CD14-positive monocyte (primary cell): ENCODE measurements around the gene GPC2. TPM values are rescaled to one million over a fixed set of nuclear protein-coding genes. Genes with fewer than 3 reads are reported as not detected.

ENCODE experiments used
- DNase-seq, 3 donors: peaks; one replicate each; pipeline ENCODE4 v3.0.0-alpha.2; 2011 to 2022
- H2AFZ ChIP-seq: 2 replicates; pipeline ENCODE4 v1.6.0; 2012; ENCODE audit warnings: mild to moderate bottlenecking, low read depth, low read length, inconsistent platforms; ENCODE audit not compliant: insufficient read depth, poor library complexity, severe bottlenecking
- H3K27ac ChIP-seq, 2 donors: 1 replicate in 1 of 2; 2 replicates in 1 of 2; pipeline ENCODE4 v1.5.1; 2012 to 2013; ENCODE audit warnings: low read length in 2 of 2, control low read depth in 1 of 2, inconsistent platforms in 1 of 2, low read depth in 1 of 2, mild to moderate bottlenecking in 1 of 2
- H3K27me3 ChIP-seq, 2 donors: one replicate each; pipeline versions ENCODE4 v1.6.0 to v1.6.1; 2011 to 2013; ENCODE audit warnings: low read length in 2 of 2; ENCODE audit not compliant: control insufficient read depth in 2 of 2, insufficient read depth in 2 of 2
- H3K36me3 ChIP-seq, 2 donors: replicated peaks in 1 of 2; 1 replicate in 1 of 2; 2 replicates in 1 of 2; pipeline versions ENCODE4 v1.5.1 to v1.6.1; 2012 to 2013; ENCODE audit warnings: low read length in 2 of 2, control low read depth in 1 of 2, inconsistent platforms in 1 of 2, mild to moderate bottlenecking in 1 of 2; ENCODE audit not compliant: insufficient read depth in 2 of 2, control insufficient read depth in 1 of 2
- H3K4me1 ChIP-seq, 2 donors: 1 replicate in 1 of 2; 2 replicates in 1 of 2; pipeline versions ENCODE4 v1.5.1 to v1.6.1; 2012 to 2013; ENCODE audit warnings: low read length in 2 of 2, control low read depth in 1 of 2, inconsistent platforms in 1 of 2, mild to moderate bottlenecking in 1 of 2, moderate library complexity in 1 of 2; ENCODE audit not compliant: insufficient read depth in 2 of 2, control insufficient read depth in 1 of 2
- H3K4me2 ChIP-seq: replicated peaks from 2 replicates; pipeline ENCODE3; 2012; ENCODE audit warnings: low read length, moderate library complexity, mild to moderate bottlenecking; ENCODE audit not compliant: poor library complexity, severe bottlenecking; ENCODE audit errors: extremely low read depth
- H3K4me3 ChIP-seq, 3 experiments: fragments of 200-600 bp in 1 of 3; sonication (generic) in 1 of 3; replicated peaks in 1 of 3; 1 replicate in 2 of 3; 2 replicates in 1 of 3; pipeline ENCODE4 v1.5.1; 2011 to 2013; ENCODE audit warnings: low read length in 3 of 3, mild to moderate bottlenecking in 3 of 3, control low read depth in 2 of 3, low read depth in 2 of 3, inconsistent platforms in 1 of 3, moderate library complexity in 1 of 3
- H3K79me2 ChIP-seq: 2 replicates; pipeline ENCODE4 v1.6.0; 2012; ENCODE audit warnings: mild to moderate bottlenecking, control low read depth, inconsistent platforms, low read length, moderate library complexity; ENCODE audit not compliant: insufficient read depth
- H3K9ac ChIP-seq: 2 replicates; pipeline ENCODE4 v1.6.0; 2017; ENCODE audit warnings: low read length, mild to moderate bottlenecking; ENCODE audit not compliant: insufficient read depth, poor library complexity, severe bottlenecking
- H3K9me3 ChIP-seq, 2 donors: replicated peaks in 1 of 2; 1 replicate in 1 of 2; 2 replicates in 1 of 2; pipeline versions ENCODE4 v1.5.1 to v1.6.1; 2012 to 2013; ENCODE audit warnings: low read length in 2 of 2, control low read depth in 1 of 2; ENCODE audit not compliant: control insufficient read depth in 1 of 2, insufficient read depth in 1 of 2
- H4K20me1 ChIP-seq: 2 replicates; pipeline ENCODE4 v1.6.0; 2012; ENCODE audit warnings: mild to moderate bottlenecking, low read length, control low read depth, moderate library complexity; ENCODE audit not compliant: insufficient read depth
- H3K27ac Mint-ChIP-seq, 7 donors: one replicate each; pipeline ENCODE4 v1.8.0; 2020; ENCODE audit warnings: mild to moderate bottlenecking in 7 of 7, mixed read lengths in 7 of 7, moderate library complexity in 6 of 7, inconsistent platforms in 2 of 7
- H3K27me3 Mint-ChIP-seq, 3 donors: one replicate each; pipeline ENCODE4 v1.8.0; 2021 to 2022; ENCODE audit warnings: low read depth in 3 of 3, mild to moderate bottlenecking in 3 of 3, mixed read lengths in 3 of 3, moderate library complexity in 3 of 3, inconsistent platforms in 1 of 3
- H3K36me3 Mint-ChIP-seq, 2 donors: one replicate each; pipeline ENCODE4 v1.8.0; 2020; ENCODE audit warnings: mixed read lengths in 2 of 2, inconsistent platforms in 1 of 2, mild to moderate bottlenecking in 1 of 2
- H3K4me1 Mint-ChIP-seq: one replicate; pipeline ENCODE4 v1.8.0; 2020; ENCODE audit warnings: mild to moderate bottlenecking, mixed read lengths
- H3K4me3 Mint-ChIP-seq, 2 donors: one replicate each; pipeline ENCODE4 v1.8.0; 2020; ENCODE audit warnings: mild to moderate bottlenecking in 2 of 2, mixed read lengths in 2 of 2, moderate library complexity in 1 of 2
- H3K9me3 Mint-ChIP-seq, 7 donors: one replicate each; pipeline ENCODE4 v1.8.0; 2020 to 2022; ENCODE audit warnings: mixed read lengths in 7 of 7, mild to moderate bottlenecking in 6 of 7, moderate library complexity in 6 of 7, inconsistent platforms in 2 of 7
- CTCF ChIP-seq: fragments of 200-600 bp; IDR thresholded peaks from one replicate; pipeline ENCODE4 v1.8.0; 2022; ENCODE audit warnings: antibody characterized with exemption, mild to moderate bottlenecking
- WGBS: methylation state at CpG from one replicate; pipeline ENCODE4 v1.1.5; 2013; ENCODE audit warnings: missing lambda C conversion rate; ENCODE audit not compliant: insufficient coverage; 5-methylcytosine and 5-hydroxymethylcytosine counted together
- intact Hi-C, 2 donors: fragments of 100-400 bp; cut with micrococcal nuclease; formaldehyde crosslinking; loops; one replicate each; pipeline versions ENCODE4 v1.15.0 to v1.15.1; 2023
- polyA plus RNA-seq, 3 donors: library from polyadenylated mRNA; depleted of rRNA in 1 of 3; unstranded in 2 of 3; stranded (reverse) in 1 of 3; fragments of 300-500 nt in 2 of 3; fragments of >200 nt in 1 of 3; fragmentation: Illumina TruSeq in 2 of 3; gene quantifications; 1 replicate in 2 of 3; 2 replicates in 1 of 3; pipeline ENCODE4 v1.2.3, GENCODE V29; 2012 to 2021

The GPC2 gene
- polyA plus RNA-seq, 3 donors, result 0.91 TPM; not detected in 2

GRCh38 chr7:100126931-100127865 lies 50.0 kb downstream of the GPC2 start, which contains the start of gene MBLAC1:
MBLAC1 (plus strand) TSS chr7:100126967; CDS start chr7:100127396, 429 bp downstream.
- no peak for TF ChIP-seq CTCF
- Mint-ChIP-seq H3K4me3 (peak within 1 kb of the TSS; percentile 98 to 99), H3K36me3 (peaks cover 2 to 3% of the 10 kb centered on the region in 2 donors), H3K4me1 (peaks cover 45% of the 10 kb centered on the region), H3K27ac (peak within 1 kb of the TSS; percentile 98 to 100 (median 99)), H3K9me3 (peaks cover 0 to 3% (median 0%) of the 10 kb centered on the region in 7 donors), H3K27me3 (peaks cover 11 to 19% (median 17%) of the 10 kb centered on the region in 3 donors)
- Histone ChIP-seq H3K27me3 (peaks cover 0 to 14% of the 10 kb centered on the region in 2 donors), H3K4me2 (peak within 1 kb of the TSS; percentile 98), H4K20me1 (peaks cover 3% of the 10 kb centered on the region), H3K9me3 (no peaks in the 10 kb centered on the region), H3K27ac (peak within 1 kb of the TSS; percentile 92 to 93), H3K79me2 (peaks cover 13% of the 10 kb centered on the region), H3K9ac (peak within 1 kb of the TSS; percentile 81), H3K4me1 (peaks cover 42 to 52% of the 10 kb centered on the region in 2 donors), H2AFZ (peak within 1 kb of the TSS; percentile 97), H3K4me3 (peak within 1 kb of the TSS; percentile 83 to 93 (median 87)), H3K36me3 (no peaks in the 10 kb centered on the region)
- under 1% methylated on average over 85 of the region's 85 CpGs for WGBS
- DNase-seq, result peak; percentile 81 to 90 (median 84)
- intact Hi-C loops, result loop anchor here (1.0 to 10.0 kb wide), 3 partner anchors 8 to 548 kb away; partner anchors contain the start of genes CNPY4 (in 1 of the 2), GNB2 (in 1 of the 2) and TAF6 (in 1 of the 2)

GRCh38 chr7:100126239-100126930 lies 50.8 kb downstream of the GPC2 start:
- Histone ChIP-seq H3K9ac (peak overlapping the region; percentile 81), H3K9me3 (no peaks in the 10 kb centered on the region), H4K20me1 (peaks cover 3% of the 10 kb centered on the region), H3K4me3 (peak overlapping the region; percentile 83 to 93 (median 87)), H3K4me1 (peaks cover 44 to 55% of the 10 kb centered on the region in 2 donors), H3K27ac (peak overlapping the region; percentile 92 to 93), H2AFZ (peak overlapping the region; percentile 97), H3K4me2 (peak overlapping the region; percentile 98), H3K79me2 (peaks cover 13% of the 10 kb centered on the region), H3K27me3 (peaks cover 0 to 14% of the 10 kb centered on the region in 2 donors), H3K36me3 (no peaks in the 10 kb centered on the region)
- H3K4me3 Mint-ChIP-seq, result peak overlapping the region; percentile 98 to 99
- H3K27me3 Mint-ChIP-seq, result peaks cover 11 to 19% (median 16%) of the 10 kb centered on the region in 3 donors
- H3K27ac Mint-ChIP-seq, result peak overlapping the region; percentile 98 to 100 (median 99)
- intact Hi-C loops, result loop anchor here in 1 of 2 donors (5.0 to 10.0 kb wide), 2 partner anchors 204 to 548 kb away; partner anchors contain the start of gene GNB2
- 16% methylated on average over 28 of the region's 29 CpGs for WGBS
- peaks cover 48% of the 10 kb centered on the region for H3K4me1 Mint-ChIP-seq
- peaks cover 2 to 3% of the 10 kb centered on the region in 2 donors for H3K36me3 Mint-ChIP-seq
- H3K9me3 Mint-ChIP-seq, result peaks cover 0 to 3% (median 0%) of the 10 kb centered on the region in 7 donors
- TF ChIP-seq CTCF, result no peak
- no peak for DNase-seq
